Measurements from ENCODE around the gene SALL4.

Gene SALL4

DNA sequence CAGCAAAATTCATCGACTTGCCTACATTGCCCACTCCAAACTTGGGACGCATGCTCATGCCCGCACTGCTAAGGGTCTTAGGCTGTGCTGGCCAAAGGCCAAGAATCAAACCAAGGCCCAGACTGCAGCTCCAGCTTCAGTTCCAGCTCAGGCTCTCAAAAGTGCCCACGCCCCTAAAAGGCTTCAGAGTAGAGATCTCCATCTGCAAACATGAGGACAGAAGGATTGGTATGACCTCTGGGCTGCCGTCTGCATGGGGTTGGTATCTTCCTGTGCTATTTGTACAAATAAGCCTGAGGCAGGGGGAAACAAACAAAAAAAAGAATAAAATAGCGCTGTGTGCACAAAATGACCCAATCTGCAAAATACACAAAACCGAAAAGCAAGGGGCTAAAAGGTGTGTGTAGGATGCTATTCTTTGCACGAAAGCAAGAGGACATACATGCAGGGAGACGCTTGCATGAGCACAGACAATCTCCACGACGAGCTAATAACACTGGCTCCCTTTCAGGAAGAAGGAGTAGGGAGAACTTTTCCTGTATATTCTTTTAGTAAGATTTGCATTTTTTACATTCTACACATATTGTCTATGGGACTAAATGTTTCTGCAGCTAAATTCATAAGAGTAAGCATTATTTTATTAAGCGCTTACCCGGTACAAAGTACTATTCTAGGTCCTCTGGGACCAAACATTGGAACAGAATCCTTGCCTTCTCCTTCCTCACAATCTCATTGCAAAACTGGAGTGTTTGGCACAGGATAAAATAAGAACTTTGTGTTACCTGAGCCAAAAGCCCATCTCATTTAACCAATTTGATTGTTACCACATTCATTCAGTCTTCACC is 67.2 kb downstream of the SALL4 start:
- DNase-seq: no peak

DNA sequence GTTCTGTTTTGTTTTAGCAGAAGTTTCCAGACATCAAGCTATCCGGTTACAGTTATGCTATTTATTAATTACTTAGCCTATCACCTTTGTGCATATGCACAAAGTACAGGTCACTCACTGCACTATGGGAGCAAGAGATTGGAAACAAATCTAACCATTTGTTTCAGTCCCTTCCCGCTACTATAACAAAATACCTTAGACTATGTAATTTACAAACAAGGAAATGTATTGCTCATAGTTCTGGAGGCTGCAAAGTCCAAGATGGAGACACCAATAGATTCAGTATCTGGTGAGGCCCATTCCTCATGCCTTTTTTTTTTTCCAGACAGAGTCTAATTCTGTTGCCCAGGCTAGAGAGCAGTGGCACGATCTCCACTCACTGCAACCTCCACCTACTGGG is 69.3 kb downstream of the SALL4 start:
- no peak for DNase-seq
